Vagina (tissue), 2 donors: ENCODE data around the gene VEZT. TPM values are rescaled to one million over a fixed set of nuclear protein-coding genes. Genes with fewer than 3 reads are reported as not detected.

ENCODE experiments used
- DNase-seq, 2 donors: peaks; one replicate each; pipeline ENCODE4 v3.0.0-alpha.2; 2017; ENCODE audit errors: extremely low spot score in 2 of 2
- H3K27ac ChIP-seq: fragments of 200-600 bp; sonication (generic); one replicate; pipeline ENCODE4 v1.5.1; 2019
- H3K27me3 ChIP-seq: fragments of 200-600 bp; sonication (generic); one replicate; pipeline ENCODE4 v1.5.1; 2019
- H3K36me3 ChIP-seq, 2 donors: fragments of 200-600 bp; sonication (generic); one replicate each; pipeline ENCODE4 v1.5.1; 2017 to 2019
- H3K4me1 ChIP-seq: fragments of 200-600 bp; sonication (generic); one replicate; pipeline ENCODE4 v1.5.1; 2019
- H3K4me3 ChIP-seq, 2 donors: fragments of 200-600 bp; sonication (generic); 1 replicate in 1 of 2; 2 replicates in 1 of 2; pipeline ENCODE4 v1.5.1; 2016 to 2019
- H3K9me3 ChIP-seq: fragments of 200-600 bp; sonication (generic); one replicate; pipeline ENCODE4 v1.5.1; 2019
- CTCF ChIP-seq, 3 experiments: fragments of 450-650 bp in 2 of 3; fragments of 200-600 bp in 1 of 3; sonication (generic) in 1 of 3; IDR thresholded peaks; one replicate each; pipeline ENCODE4 v1.5.1; 2017 to 2019; ENCODE audit warnings: antibody characterized with exemption in 3 of 3, mild to moderate bottlenecking in 2 of 3, moderate library complexity in 2 of 3
- POLR2A ChIP-seq, 2 donors: fragments of 450-650 bp; IDR thresholded peaks; one replicate each; pipeline ENCODE4 v1.6.1; 2017; ENCODE audit warnings: antibody characterized with exemption in 2 of 2, mild to moderate bottlenecking in 2 of 2, moderate library complexity in 2 of 2
- POLR2AphosphoS5 ChIP-seq, 2 donors: sonication (generic); formaldehyde crosslinking; IDR thresholded peaks; one replicate each; pipeline ENCODE4 v1.9.0; 2017; ENCODE audit warnings: antibody characterized with exemption in 2 of 2, mild to moderate bottlenecking in 2 of 2, low read depth in 1 of 2; ENCODE audit not compliant: insufficient read depth in 1 of 2
- intact Hi-C: fragments of 100-400 bp; cut with DNase I; formaldehyde crosslinking; loops from one replicate; pipeline ENCODE4 v1.15.1; 2023
- total RNA-seq: library from RNA; depleted of rRNA; stranded (reverse); fragments of >200 nt; gene quantifications from one replicate; pipeline ENCODE4 v1.2.3, GENCODE V29; 2016

The VEZT gene
- total RNA-seq, 1 donor from 2014 or later = 63.3 TPM

- no peak for TF ChIP-seq POLR2A (IDR thresholded peaks at IDR 0.05)
- TF ChIP-seq POLR2AphosphoS5 (IDR thresholded peaks at IDR 0.05; ENCODE audit: insufficient read depth in 1 of 2, low read depth in 1 of 2) = peak in 1 of 2 donors; percentile 81
- Histone ChIP-seq H3K27me3 (no peaks in the 10 kb centered on the region), H3K27ac (peak overlapping the region; percentile 98), H3K4me1 (peaks cover 22% of the 10 kb centered on the region), H3K36me3 (no peaks in the 10 kb centered on the region), H3K4me3 (peak overlapping the region in 1 of 2 donors; percentile 98), H3K9me3 (no peaks in the 10 kb centered on the region)
- no peak for DNase-seq
- intact Hi-C loops = no loop called here
Observed at GRCh38 chr12:95215949-95216348, 1.7 kb upstream of the VEZT start.

GRCh38 chr12:95216711-95217376, 763 bp upstream of the VEZT start:
- Histone ChIP-seq H3K4me1 (peaks cover 26% of the 10 kb centered on the region), H3K4me3 (peak overlapping the region; percentile 65 to 98), H3K36me3 (no peaks in the 10 kb centered on the region), H3K27me3 (no peaks in the 10 kb centered on the region), H3K27ac (peak overlapping the region; percentile 98), H3K9me3 (no peaks in the 10 kb centered on the region)
- DNase-seq = no peak
- no peak for TF ChIP-seq CTCF (IDR thresholded peaks at IDR 0.05)
- no peak for TF ChIP-seq POLR2AphosphoS5 (IDR thresholded peaks at IDR 0.05; ENCODE audit: insufficient read depth in 1 of 2, low read depth in 1 of 2)
- no peak for TF ChIP-seq POLR2A (IDR thresholded peaks at IDR 0.05)
- intact Hi-C loops = no loop called here

- Histone ChIP-seq H3K36me3 (no peaks in the 10 kb centered on the region), H3K27ac (peak overlapping the region; percentile 95), H3K4me3 (peak overlapping the region; percentile 65 to 98), H3K27me3 (no peaks in the 10 kb centered on the region), H3K9me3 (no peaks in the 10 kb centered on the region), H3K4me1 (peaks cover 31% of the 10 kb centered on the region)
- no peak for DNase-seq
- TF ChIP-seq POLR2AphosphoS5 (IDR thresholded peaks at IDR 0.05; ENCODE audit: insufficient read depth in 1 of 2, low read depth in 1 of 2) (peak in 1 of 2 donors; percentile 5), POLR2A (IDR thresholded peaks at IDR 0.05) (no peak)
- intact Hi-C loops = no loop called here
Observed at GRCh38 chr12:95218150-95219133, 835 bp downstream of the VEZT start.

- Histone ChIP-seq H3K27ac (no peak overlapping the region), H3K9me3 (no peaks in the 10 kb centered on the region), H3K4me3 (no peak overlapping the region), H3K36me3 (peaks cover 0 to 4% of the 10 kb centered on the region in 2 donors), H3K4me1 (peaks cover 38% of the 10 kb centered on the region), H3K27me3 (no peaks in the 10 kb centered on the region)
- no peak for DNase-seq
- TF ChIP-seq POLR2A (IDR thresholded peaks at IDR 0.05) = no peak
- no peak for TF ChIP-seq POLR2AphosphoS5 (IDR thresholded peaks at IDR 0.05; ENCODE audit: insufficient read depth in 1 of 2, low read depth in 1 of 2)
- TF ChIP-seq CTCF (IDR thresholded peaks at IDR 0.05) = no peak
- intact Hi-C loops = no loop called here
Observed at GRCh38 chr12:95220190-95220589, 2.6 kb downstream of the VEZT start.

GRCh38 chr12:95220726-95221125, 3.1 kb downstream of the VEZT start:
- TF ChIP-seq POLR2A (IDR thresholded peaks at IDR 0.05) = no peak
- TF ChIP-seq POLR2AphosphoS5 (IDR thresholded peaks at IDR 0.05; ENCODE audit: insufficient read depth in 1 of 2, low read depth in 1 of 2) = no peak
- no peak for TF ChIP-seq CTCF (IDR thresholded peaks at IDR 0.05)
- intact Hi-C loops = no loop called here
- peaks cover 0 to 9% of the 10 kb centered on the region in 2 donors for H3K36me3 ChIP-seq
- H3K4me1 ChIP-seq = peaks cover 34% of the 10 kb centered on the region
- no peak for DNase-seq
- H3K27ac ChIP-seq = no peak overlapping the region
- no peak overlapping the region for H3K4me3 ChIP-seq
- H3K9me3 ChIP-seq = no peaks in the 10 kb centered on the region
- H3K27me3 ChIP-seq = no peaks in the 10 kb centered on the region
